Measurements from ENCODE around the gene C2CD2.

Gene C2CD2

GRCh38 chr21:41836166-41837015, 117.4 kb downstream of the C2CD2 start:
- no peak for DNase-seq

- DNase-seq = no peak
Measured at GRCh38 chr21:41835711-41836154, 118.1 kb downstream of the C2CD2 start.

Measured in NCI-H1417 (cell line).